Neutrophil (primary cell): ENCODE data around the gene APOBEC3B.

Experiments
- H3K27ac ChIP-seq: fragments of 200-600 bp; sonication (generic); 2 replicates; pipeline ENCODE4 v1.5.1; 2016; ENCODE audit warnings: mild to moderate bottlenecking, moderate library complexity
- H3K27me3 ChIP-seq: fragments of 200-600 bp; sonication (generic); 2 replicates; pipeline ENCODE4 v1.6.0; 2016; ENCODE audit warnings: mild to moderate bottlenecking
- H3K36me3 ChIP-seq: fragments of 200-600 bp; sonication (generic); 2 replicates; pipeline ENCODE4 v1.5.1; 2017
- H3K4me1 ChIP-seq, 2 experiments: fragments of 200-600 bp in 1 of 2; sonication (generic) in 1 of 2; 1 replicate in 1 of 2; 2 replicates in 1 of 2; pipeline versions ENCODE4 v1.5.1 to v1.6.1; 2013 to 2016; ENCODE audit warnings: low read depth in 1 of 2, low read length in 1 of 2, mild to moderate bottlenecking in 1 of 2, moderate library complexity in 1 of 2; ENCODE audit not compliant: control insufficient read depth in 1 of 2, insufficient read depth in 1 of 2
- H3K4me3 ChIP-seq, 2 experiments: fragments of 200-600 bp in 1 of 2; sonication (generic) in 1 of 2; 1 replicate in 1 of 2; 2 replicates in 1 of 2; pipeline ENCODE4 v1.5.1; 2013 to 2016; ENCODE audit warnings: low read depth in 1 of 2, low read length in 1 of 2, mild to moderate bottlenecking in 1 of 2, moderate library complexity in 1 of 2
- H3K9me3 ChIP-seq: fragments of 200-600 bp; sonication (generic); 2 replicates; pipeline ENCODE4 v1.5.1; 2016
- CTCF ChIP-seq: fragments of 200-600 bp; sonication (generic); IDR thresholded peaks from 2 replicates; pipeline ENCODE4 v1.5.1; 2016; ENCODE audit warnings: antibody characterized with exemption

Gene APOBEC3B

GRCh38 chr22:38952281-38952993 lies 29.7 kb upstream of the APOBEC3B start:
- Histone ChIP-seq H3K9me3 (no peaks in the 10 kb centered on the region), H3K4me3 (peak overlapping the region; percentile 79 to 90), H3K36me3 (peaks cover 31% of the 10 kb centered on the region), H3K27ac (peak overlapping the region; percentile 100), H3K27me3 (no peaks in the 10 kb centered on the region), H3K4me1 (peaks cover 81 to 84% of the 10 kb centered on the region in 2 experiments)
- TF ChIP-seq CTCF = no peak

- Histone ChIP-seq H3K36me3 (peaks cover 36% of the 10 kb centered on the region), H3K4me3 (peak overlapping the region; percentile 79 to 90), H3K27ac (peak overlapping the region; percentile 100), H3K9me3 (no peaks in the 10 kb centered on the region), H3K4me1 (peaks cover 86% of the 10 kb centered on the region in 2 experiments), H3K27me3 (no peaks in the 10 kb centered on the region)
- no peak for TF ChIP-seq CTCF
Observed at GRCh38 chr22:38953091-38953490, 29.1 kb upstream of the APOBEC3B start.

GRCh38 chr22:38953577-38954413 lies 28.4 kb upstream of the APOBEC3B start:
- H3K27me3 ChIP-seq = no peaks in the 10 kb centered on the region
- peak overlapping the region; percentile 79 to 90 for H3K4me3 ChIP-seq
- H3K36me3 ChIP-seq = peaks cover 38% of the 10 kb centered on the region
- TF ChIP-seq CTCF = peak; percentile 54
- no peaks in the 10 kb centered on the region for H3K9me3 ChIP-seq
- H3K27ac ChIP-seq = peak overlapping the region; percentile 100
- H3K4me1 ChIP-seq = peaks cover 86 to 87% of the 10 kb centered on the region in 2 experiments

- Histone ChIP-seq H3K4me1 (peaks cover 91 to 93% of the 10 kb centered on the region in 2 experiments), H3K27me3 (no peaks in the 10 kb centered on the region)
Observed at GRCh38 chr22:38954414-38955043, 27.6 kb upstream of the APOBEC3B start.

More at GRCh38 chr22:38954414-38955043, 27.6 kb upstream of the APOBEC3B start:
- peak overlapping the region; percentile 79 to 90 for H3K4me3 ChIP-seq
- H3K27ac ChIP-seq = peak overlapping the region; percentile 100
- TF ChIP-seq CTCF = no peak
- H3K9me3 ChIP-seq = no peaks in the 10 kb centered on the region
- H3K36me3 ChIP-seq = peaks cover 45% of the 10 kb centered on the region
